Activated CD4-positive, alpha-beta T cell treated with anti-CD3 and anti-CD28 coated beads for 4 hours (primary cell): ENCODE results near the gene MCF2L2.

ENCODE experiments used
- DNase-seq, 2 donors: peaks; one replicate each; pipeline ENCODE4 v3.0.0-alpha.2; 2020

MCF2L2 gene

GRCh38 chr3:183288117-183288516, 140.3 kb downstream of the MCF2L2 start:
- DNase-seq: no peak

GRCh38 chr3:183287301-183287971, 141.0 kb downstream of the MCF2L2 start:
- DNase-seq: peak; percentile 15 to 21

GRCh38 chr3:183285828-183286457, 142.5 kb downstream of the MCF2L2 start:
- DNase-seq: peak; percentile 93 to 95

GRCh38 chr3:183285318-183285717, 143.1 kb downstream of the MCF2L2 start:
- no peak for DNase-seq

- DNase-seq: no peak
Measured at GRCh38 chr3:183284570-183284969, 143.8 kb downstream of the MCF2L2 start.

GRCh38 chr3:183283886-183284285, 144.5 kb downstream of the MCF2L2 start:
- no peak for DNase-seq

GRCh38 chr3:183281126-183281797, 147.2 kb downstream of the MCF2L2 start:
- no peak for DNase-seq

GRCh38 chr3:183279371-183279770, 149.0 kb downstream of the MCF2L2 start:
- no peak for DNase-seq

- DNase-seq: no peak
Measured at GRCh38 chr3:183278479-183279088, 149.8 kb downstream of the MCF2L2 start.

GRCh38 chr3:183277260-183277659, 151.2 kb downstream of the MCF2L2 start:
- no peak for DNase-seq

GRCh38 chr3:183275937-183276336, 152.5 kb downstream of the MCF2L2 start:
- no peak for DNase-seq

GRCh38 chr3:183275418-183275817, 153.0 kb downstream of the MCF2L2 start:
- DNase-seq: no peak

- DNase-seq: no peak
Measured at GRCh38 chr3:183274609-183275008, 153.8 kb downstream of the MCF2L2 start.

GRCh38 chr3:183272791-183273190, 155.6 kb downstream of the MCF2L2 start:
- no peak for DNase-seq

GRCh38 chr3:183272142-183272541, 156.3 kb downstream of the MCF2L2 start:
- DNase-seq: no peak

GRCh38 chr3:183270344-183270743, 158.1 kb downstream of the MCF2L2 start:
- no peak for DNase-seq

- DNase-seq: no peak
Measured at GRCh38 chr3:183269345-183269744, 159.1 kb downstream of the MCF2L2 start.

GRCh38 chr3:183268366-183268765, 160.1 kb downstream of the MCF2L2 start:
- no peak for DNase-seq

- no peak for DNase-seq
Measured at GRCh38 chr3:183267140-183267539, 161.3 kb downstream of the MCF2L2 start.

- no peak for DNase-seq
Measured at GRCh38 chr3:183266454-183266853, 162.0 kb downstream of the MCF2L2 start.

- DNase-seq: peak; percentile 45 to 51
Measured at GRCh38 chr3:183265834-183266417, 162.5 kb downstream of the MCF2L2 start.

- no peak for DNase-seq
Measured at GRCh38 chr3:183265157-183265642, 163.2 kb downstream of the MCF2L2 start.

- DNase-seq: no peak
Measured at GRCh38 chr3:183264268-183264667, 164.2 kb downstream of the MCF2L2 start.
